ENCODE results near the gene NPEPL1. TPM values are rescaled to one million over a fixed set of nuclear protein-coding genes. Genes with fewer than 3 reads are reported as not detected.
"Not testable (repeated sequence)": the region's sequence is repeated elsewhere in the genome, so short reads cannot be mapped to it uniquely, and the experiment has no call there.

NPEPL1 gene, protein sequence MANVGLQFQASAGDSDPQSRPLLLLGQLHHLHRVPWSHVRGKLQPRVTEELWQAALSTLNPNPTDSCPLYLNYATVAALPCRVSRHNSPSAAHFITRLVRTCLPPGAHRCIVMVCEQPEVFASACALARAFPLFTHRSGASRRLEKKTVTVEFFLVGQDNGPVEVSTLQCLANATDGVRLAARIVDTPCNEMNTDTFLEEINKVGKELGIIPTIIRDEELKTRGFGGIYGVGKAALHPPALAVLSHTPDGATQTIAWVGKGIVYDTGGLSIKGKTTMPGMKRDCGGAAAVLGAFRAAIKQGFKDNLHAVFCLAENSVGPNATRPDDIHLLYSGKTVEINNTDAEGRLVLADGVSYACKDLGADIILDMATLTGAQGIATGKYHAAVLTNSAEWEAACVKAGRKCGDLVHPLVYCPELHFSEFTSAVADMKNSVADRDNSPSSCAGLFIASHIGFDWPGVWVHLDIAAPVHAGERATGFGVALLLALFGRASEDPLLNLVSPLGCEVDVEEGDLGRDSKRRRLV
- 10 to 100 TPM; 29.1 to 30.7 TPM for total RNA-seq

DNA sequence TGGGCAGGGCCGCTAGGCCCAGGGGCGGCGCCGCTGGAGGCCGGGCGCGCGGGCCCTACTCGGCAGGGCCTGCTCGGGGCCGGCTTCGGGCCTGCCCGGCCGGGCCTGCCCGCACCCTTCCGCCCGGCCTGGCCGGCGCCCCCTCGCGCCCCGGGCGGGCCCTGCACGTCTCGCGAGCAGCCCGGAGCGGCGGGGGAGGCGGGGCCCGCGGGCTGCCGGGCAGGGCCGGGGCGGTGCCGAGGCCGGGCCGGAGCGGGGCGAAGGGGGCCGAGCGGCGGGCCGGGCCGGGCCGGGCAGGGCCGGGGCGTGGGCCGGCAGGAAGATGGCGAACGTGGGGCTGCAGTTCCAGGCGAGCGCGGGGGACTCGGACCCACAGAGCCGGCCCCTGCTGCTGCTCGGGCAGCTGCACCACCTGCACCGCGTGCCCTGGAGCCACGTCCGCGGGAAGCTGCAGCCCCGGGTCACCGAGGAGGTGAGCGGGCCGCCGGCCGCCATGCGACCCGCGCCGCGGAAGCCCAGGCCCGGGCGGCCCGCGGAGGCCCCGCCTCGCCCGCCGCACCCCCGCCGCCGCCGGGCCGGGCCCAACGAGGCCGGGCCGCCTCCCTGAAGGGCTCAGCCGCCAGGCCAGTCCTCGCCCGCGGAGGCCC, at the start of gene NPEPL1:
TSS of gene NPEPL1 (plus strand) at position 222 of the 647 bp plus-strand sequence. CDS start at position 323, 101 bp downstream.
- Mint-ChIP-seq H3K4me1 (peaks cover 23% of the 10 kb centered on the region), H3K27me3 (no peaks in the 10 kb centered on the region), H3K27ac (peak within 1 kb of the TSS; percentile 56), H3K9me3 (no peaks in the 10 kb centered on the region), H3K36me3 (ENCODE audit: low read depth) (peaks cover 5% of the 10 kb centered on the region), H3K4me3 (peak within 1 kb of the TSS; percentile 76)
- POLR2A ChIA-PET = interaction anchor here (0.7 to 5.6 kb wide), 4 partner anchors 33 to 304 kb away, joined by 3 to 62 read pairs (median 4); partner anchors contain the start of genes STX16 and VAPB
- CTCF ChIA-PET = interaction anchor here (1.2 to 3.5 kb wide), 2 partner anchors 34 to 43 kb away, joined by 4 to 12 read pairs; no protein-coding TSS in a partner anchor
- peak; percentile 69 for DNase-seq

DNA sequence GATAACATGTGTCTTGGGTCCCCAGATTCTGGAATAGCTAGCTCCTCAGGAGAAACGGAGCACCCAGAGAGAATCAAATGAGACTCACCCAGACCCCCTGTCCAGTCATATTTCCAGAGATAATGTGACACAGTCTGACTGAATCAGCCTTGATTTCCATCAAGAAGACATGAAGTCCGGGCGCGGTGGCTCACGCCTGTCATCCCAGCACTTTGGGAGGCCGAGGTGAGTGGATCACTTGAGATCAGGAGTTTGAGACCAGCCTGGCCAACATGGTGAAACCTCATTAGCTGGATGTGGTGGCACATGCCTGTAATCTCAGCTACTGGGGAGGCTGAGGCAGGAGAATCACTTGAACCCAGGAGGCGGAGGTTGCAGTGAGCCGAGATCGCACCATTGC, 49.7 kb upstream of the NPEPL1 start:
- POLR2A ChIA-PET = interaction anchor here (0.6 to 1.0 kb wide), 2 partner anchors 8 to 388 kb away, joined by 3 to 4 read pairs; partner anchors contain the start of gene STX16
- H3K36me3 Mint-ChIP-seq (ENCODE audit: low read depth); H3K4me1 Mint-ChIP-seq; H3K27ac Mint-ChIP-seq; CTCF ChIA-PET; H3K4me3 Mint-ChIP-seq; H3K9me3 Mint-ChIP-seq; DNase-seq: not testable (repeated sequence)
- H3K27me3 Mint-ChIP-seq = peaks cover 22% of the 10 kb centered on the region

DNA sequence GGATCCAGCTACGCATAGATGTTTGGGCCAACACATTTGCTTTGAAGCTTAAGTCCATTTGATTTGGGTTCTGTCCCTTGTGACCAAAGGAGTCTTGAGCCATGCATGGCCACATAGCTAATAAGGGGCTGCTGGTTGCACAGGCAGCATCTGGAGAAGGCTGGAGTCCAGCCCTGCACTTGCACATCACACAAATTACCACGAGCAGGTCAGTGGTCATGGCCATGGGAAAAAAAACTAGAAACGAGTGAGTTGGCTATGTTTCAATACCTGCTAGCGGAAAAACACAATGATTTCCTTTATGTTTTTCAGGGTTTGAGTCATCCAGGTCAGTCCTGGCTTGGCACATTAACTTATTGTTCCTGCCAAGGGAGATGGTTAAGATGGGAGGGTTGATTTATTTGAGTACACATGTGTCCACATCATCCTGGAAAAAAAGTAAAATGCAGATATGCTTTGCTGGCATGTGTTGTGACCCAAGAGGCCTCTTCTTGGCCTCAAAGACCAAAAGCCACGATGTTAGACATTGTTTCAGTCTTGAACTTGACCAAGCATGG, 47.1 kb upstream of the NPEPL1 start:
- POLR2A ChIA-PET = interaction anchor here (0.9 kb wide), 1 partner anchor 12 kb away, joined by 3 read pairs; no protein-coding TSS in a partner anchor

DNA sequence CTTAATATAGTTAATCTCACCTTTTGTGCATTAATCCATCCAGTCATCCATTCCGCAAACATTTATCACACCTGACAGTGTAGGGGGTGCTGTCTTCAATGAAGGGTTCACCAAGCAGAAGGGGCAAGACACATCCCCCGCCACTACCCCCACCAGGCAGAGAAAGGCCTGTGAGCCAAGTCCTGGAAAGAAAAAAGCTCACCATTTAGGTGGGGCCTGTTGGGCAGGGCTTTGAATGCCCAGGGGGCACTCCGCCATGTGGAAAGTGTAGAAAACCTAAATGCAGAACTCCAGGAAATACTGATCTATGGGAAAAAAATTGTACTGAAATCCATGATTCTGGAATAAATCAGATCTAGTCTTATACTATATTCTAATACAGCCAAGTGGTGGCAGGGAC, 46.3 kb upstream of the NPEPL1 start:
- ChIA-PET POLR2A (interaction anchor here (1.4 kb wide), 1 partner anchor 386 kb away, joined by 4 read pairs; the partner anchor contains the start of gene ATP5F1E), CTCF (interaction anchor here (0.8 kb wide), 1 partner anchor 216 kb away, joined by 3 read pairs; no protein-coding TSS in a partner anchor)
- no peak overlapping the region for H3K27ac Mint-ChIP-seq
- peaks cover 7% of the 10 kb centered on the region for H3K27me3 Mint-ChIP-seq
- H3K4me1 Mint-ChIP-seq = peaks cover 5% of the 10 kb centered on the region
- no peaks in the 10 kb centered on the region for H3K9me3 Mint-ChIP-seq
- H3K4me3 Mint-ChIP-seq = no peak overlapping the region
- peaks cover 4% of the 10 kb centered on the region for H3K36me3 Mint-ChIP-seq (ENCODE audit: low read depth)
- DNase-seq = no peak

More for the DNA sequence above, 47.1 kb upstream of the NPEPL1 start:
- CTCF ChIA-PET = interaction anchor here (1.5 kb wide), 1 partner anchor 194 kb away, joined by 5 read pairs; no protein-coding TSS in a partner anchor
- H3K4me1 Mint-ChIP-seq = peaks cover 5% of the 10 kb centered on the region
- H3K27me3 Mint-ChIP-seq = peaks cover 7% of the 10 kb centered on the region
- no peak overlapping the region for H3K4me3 Mint-ChIP-seq
- no peaks in the 10 kb centered on the region for H3K9me3 Mint-ChIP-seq
- no peak for DNase-seq
- no peak overlapping the region for H3K27ac Mint-ChIP-seq
- H3K36me3 Mint-ChIP-seq (ENCODE audit: low read depth) = no peaks in the 10 kb centered on the region

DNA sequence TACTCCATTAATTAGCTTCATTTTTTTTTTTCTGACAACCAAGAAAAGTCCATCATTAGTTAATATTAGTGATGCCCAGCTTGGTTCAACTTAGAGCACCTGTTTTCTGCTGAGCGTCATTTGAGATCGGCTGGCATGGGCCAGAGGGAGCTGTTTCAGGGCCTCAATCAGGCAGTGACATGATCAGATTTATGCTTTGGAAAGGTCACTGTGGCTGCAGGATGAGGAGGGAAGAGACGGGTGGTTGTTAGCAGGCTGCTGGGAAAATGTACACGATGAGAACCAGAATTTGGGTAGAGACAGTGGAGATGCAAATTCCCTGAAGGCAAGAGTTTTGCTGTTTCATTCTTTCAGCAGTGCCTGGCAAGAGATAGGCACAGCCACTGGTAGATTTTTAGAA, 45.9 kb upstream of the NPEPL1 start:
- Mint-ChIP-seq H3K4me1 (peaks cover 5% of the 10 kb centered on the region), H3K27me3 (peaks cover 4% of the 10 kb centered on the region), H3K4me3 (no peak overlapping the region), H3K36me3 (ENCODE audit: low read depth) (peaks cover 8% of the 10 kb centered on the region), H3K9me3 (no peaks in the 10 kb centered on the region), H3K27ac (no peak overlapping the region)
- no peak for DNase-seq
- CTCF ChIA-PET = interaction anchor here (0.8 to 1.3 kb wide), 2 partner anchors 13 to 216 kb away, joined by 3 to 4 read pairs; no protein-coding TSS in a partner anchor
- POLR2A ChIA-PET = interaction anchor here (1.4 kb wide), 1 partner anchor 386 kb away, joined by 4 read pairs; the partner anchor contains the start of gene ATP5F1E

DNA sequence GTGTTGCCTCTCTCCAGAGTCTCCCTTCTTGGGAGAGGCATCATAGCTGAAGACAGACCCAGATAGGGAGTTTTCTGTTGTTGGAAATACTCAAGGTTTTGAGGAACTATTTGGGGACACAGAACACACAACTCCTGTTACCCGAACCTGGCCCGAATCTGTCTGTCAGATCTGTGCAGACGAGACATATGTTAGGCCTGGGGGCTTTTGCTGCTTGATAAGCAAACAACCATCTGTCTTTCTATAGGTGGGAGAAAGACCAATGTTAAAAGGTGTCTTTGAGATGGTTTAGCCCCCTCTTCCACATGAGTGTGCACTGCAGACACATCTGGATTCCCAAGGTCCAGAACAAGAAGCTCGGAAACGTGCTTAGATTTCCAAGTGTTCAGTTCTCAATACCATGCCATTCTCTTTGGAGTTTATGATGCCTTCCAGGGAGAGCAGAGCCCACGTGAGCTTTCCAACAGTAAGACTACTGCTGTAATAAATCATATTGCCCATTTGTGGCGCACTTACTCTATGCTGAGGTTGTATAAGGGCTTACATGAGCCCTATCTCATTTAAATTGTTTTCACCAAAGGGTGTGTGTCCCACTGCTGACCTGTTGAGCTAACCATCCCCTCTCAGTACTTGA, 45.3 kb upstream of the NPEPL1 start:
- DNase-seq = peak; percentile 16
- POLR2A ChIA-PET = interaction anchor here (1.4 kb wide), 1 partner anchor 385 kb away, joined by 4 read pairs; the partner anchor contains the start of gene ATP5F1E
- Mint-ChIP-seq H3K27ac (no peak overlapping the region), H3K4me1 (peaks cover 5% of the 10 kb centered on the region), H3K4me3 (no peak overlapping the region), H3K36me3 (ENCODE audit: low read depth) (peaks cover 13% of the 10 kb centered on the region), H3K9me3 (no peaks in the 10 kb centered on the region), H3K27me3 (peaks cover 1% of the 10 kb centered on the region)
- CTCF ChIA-PET = interaction anchor here (0.6 to 1.3 kb wide), 7 partner anchors 12 to 330 kb away, joined by 3 to 6 read pairs (median 3); no protein-coding TSS in a partner anchor

DNA sequence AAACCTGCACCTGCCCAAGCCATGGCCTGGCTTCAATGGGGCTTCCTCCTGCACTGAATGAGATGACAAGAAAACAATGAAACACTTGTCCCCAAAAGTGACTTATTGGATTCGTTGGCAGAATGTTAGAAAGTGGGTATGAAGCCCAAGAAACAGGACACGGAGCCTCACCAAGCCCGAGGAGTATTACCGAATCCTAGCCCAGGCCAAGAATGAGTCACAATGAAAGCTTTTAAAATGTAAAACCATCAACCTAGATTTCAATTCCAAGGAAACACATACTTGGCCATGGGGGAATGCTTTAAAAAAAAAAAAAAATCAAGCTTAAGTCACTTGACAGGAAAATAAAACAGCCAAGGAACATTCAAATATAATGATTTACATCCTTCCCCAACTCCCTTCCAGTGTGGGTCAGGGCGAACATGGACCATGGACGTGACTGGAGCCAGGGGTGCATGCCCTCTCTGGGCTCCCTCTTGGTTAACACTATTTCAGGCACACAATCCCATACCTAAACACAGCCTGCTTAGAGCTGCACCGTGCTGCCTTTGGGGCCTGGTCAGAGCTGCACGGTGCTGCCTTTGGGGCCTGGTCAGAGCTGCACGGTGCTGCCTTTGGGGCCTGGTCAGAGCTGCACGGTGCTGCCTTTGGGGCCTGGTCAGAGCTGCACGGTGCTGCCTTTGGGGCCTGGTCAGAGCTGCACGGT, 44.7 kb upstream of the NPEPL1 start:
- H3K4me1 Mint-ChIP-seq = peaks cover 5% of the 10 kb centered on the region
- CTCF ChIA-PET = interaction anchor here (1.0 to 1.3 kb wide), 4 partner anchors 12 to 204 kb away, joined by 3 to 6 read pairs (median 4); no protein-coding TSS in a partner anchor
- H3K4me3 Mint-ChIP-seq = no peak overlapping the region
- H3K9me3 Mint-ChIP-seq = no peaks in the 10 kb centered on the region
- no peak for DNase-seq
- POLR2A ChIA-PET = interaction anchor here (2.1 kb wide), 1 partner anchor 384 kb away, joined by 6 read pairs; the partner anchor contains the start of gene ATP5F1E
- no peaks in the 10 kb centered on the region for H3K27me3 Mint-ChIP-seq
- H3K27ac Mint-ChIP-seq = no peak overlapping the region
- H3K36me3 Mint-ChIP-seq (ENCODE audit: low read depth) = peaks cover 15% of the 10 kb centered on the region

DNA sequence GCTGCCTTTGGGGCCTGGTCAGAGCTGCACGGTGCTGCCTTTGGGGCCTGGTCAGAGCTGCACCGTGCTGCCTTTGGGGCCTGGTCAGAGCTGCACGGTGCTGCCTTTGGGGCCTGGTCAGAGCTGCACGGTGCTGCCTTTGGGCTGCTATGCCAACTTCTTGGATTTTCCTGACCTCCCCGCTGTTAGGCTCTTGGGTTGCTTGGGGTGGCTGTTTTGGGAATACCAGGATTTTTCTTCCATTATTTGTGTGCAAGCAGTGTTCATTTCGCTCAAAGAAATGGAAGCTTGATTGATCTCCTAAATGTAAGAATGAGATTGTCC, 44.1 kb upstream of the NPEPL1 start:
- not testable (repeated sequence) for H3K27me3 Mint-ChIP-seq, H3K9me3 Mint-ChIP-seq, H3K27ac Mint-ChIP-seq, DNase-seq, H3K4me1 Mint-ChIP-seq
- peaks cover 19% of the 10 kb centered on the region for H3K36me3 Mint-ChIP-seq (ENCODE audit: low read depth)
- POLR2A ChIA-PET = interaction anchor here (2.1 to 5.0 kb wide), 2 partner anchors 13 to 384 kb away, joined by 6 to 121 read pairs; partner anchors contain the start of gene ATP5F1E
- CTCF ChIA-PET = interaction anchor here (1.0 to 3.5 kb wide), 2 partner anchors 12 to 191 kb away, joined by 3 to 37 read pairs; no protein-coding TSS in a partner anchor
- H3K4me3 Mint-ChIP-seq = peak overlapping the region; percentile 66

DNA sequence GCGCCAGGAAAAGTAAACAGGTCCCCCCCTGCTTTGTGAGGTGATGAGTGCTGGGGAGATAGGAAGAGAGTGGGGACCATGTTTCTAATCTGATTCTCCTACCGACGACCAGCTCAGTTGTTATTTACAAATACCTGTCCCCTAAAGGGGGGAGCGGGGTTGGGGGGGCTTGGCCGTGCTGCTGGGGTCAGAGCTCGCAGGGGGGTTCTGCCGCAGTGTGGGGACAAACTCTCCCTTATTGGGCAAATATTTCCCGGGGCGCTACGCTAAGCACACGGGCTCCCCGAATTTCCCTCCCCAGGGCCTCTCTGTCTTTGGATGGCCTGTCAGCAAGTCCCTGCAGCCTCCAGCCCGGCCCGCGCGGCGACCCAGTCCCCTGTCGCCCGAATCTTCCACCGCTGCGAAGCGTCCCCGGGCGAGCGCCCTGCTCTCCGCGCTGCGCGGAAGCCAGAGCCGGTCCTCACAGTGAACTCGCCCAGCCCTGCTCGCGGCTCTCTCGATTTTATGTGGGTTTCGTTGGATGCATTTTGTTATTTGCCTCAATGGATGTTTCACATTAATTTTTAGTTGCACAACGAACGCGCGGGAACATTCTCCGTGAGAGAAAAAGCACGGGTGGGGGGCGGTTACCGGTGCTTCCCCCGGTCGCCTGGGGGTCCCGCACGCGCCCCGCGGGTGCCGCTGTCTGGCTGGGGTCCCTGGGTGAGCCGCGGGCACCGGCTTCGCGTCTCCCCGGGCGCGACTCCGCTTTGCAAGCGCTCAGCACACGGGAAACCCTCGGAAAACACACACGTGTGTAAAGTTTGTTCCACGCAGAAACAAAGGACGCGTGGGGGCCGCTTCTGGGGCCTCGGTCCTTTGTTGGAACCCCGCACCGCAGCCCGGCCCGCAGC, 43.1 kb upstream of the NPEPL1 start:
- Mint-ChIP-seq H3K27ac (peak overlapping the region; percentile 48), H3K36me3 (ENCODE audit: low read depth) (peaks cover 19% of the 10 kb centered on the region), H3K4me3 (peak overlapping the region; percentile 66), H3K4me1 (peaks cover 7% of the 10 kb centered on the region), H3K9me3 (no peaks in the 10 kb centered on the region), H3K27me3 (no peaks in the 10 kb centered on the region)
- ChIA-PET POLR2A (interaction anchor here (1.1 to 5.0 kb wide), 6 partner anchors 10 to 383 kb away, joined by 3 to 121 read pairs (median 6); partner anchors contain the start of genes ATP5F1E and NPEPL1), CTCF (interaction anchor here (0.5 to 3.5 kb wide), 5 partner anchors 11 to 214 kb away, joined by 3 to 37 read pairs (median 4); no protein-coding TSS in a partner anchor)
- peak; percentile 44 for DNase-seq

DNA sequence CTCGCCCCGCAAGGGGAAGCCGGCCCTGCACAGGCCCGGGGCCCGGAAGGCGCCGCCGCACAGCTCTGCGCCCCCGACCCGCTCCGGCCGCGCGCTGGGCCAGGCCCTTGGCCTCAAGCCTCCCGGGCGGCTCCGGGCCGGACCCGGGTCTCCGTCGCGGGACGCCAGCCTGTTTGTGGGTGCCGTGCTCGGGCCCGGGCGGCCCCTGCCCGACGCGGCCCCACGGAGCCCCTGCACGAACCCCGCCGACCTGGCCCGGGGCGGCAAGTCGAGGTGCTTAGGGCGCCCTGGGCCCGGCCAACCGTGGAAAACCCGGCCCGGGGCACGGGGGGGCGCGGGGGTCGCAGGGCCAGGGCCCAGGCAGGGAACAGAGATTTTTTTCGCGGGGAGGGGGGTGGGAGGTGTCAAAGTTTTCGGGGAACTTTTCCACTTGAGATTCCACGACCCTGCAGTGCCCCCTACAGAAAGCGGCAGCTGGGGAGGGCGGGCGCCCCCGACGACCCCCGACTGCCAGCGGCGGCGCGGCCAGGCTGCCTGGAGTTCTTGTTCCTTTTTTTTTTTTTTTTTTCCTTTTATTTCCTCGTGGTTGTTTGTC, 42.3 kb upstream of the NPEPL1 start:
- ChIA-PET POLR2A (interaction anchor here (0.6 to 5.0 kb wide), 28 partner anchors 8 to 1030 kb away, joined by 3 to 121 read pairs (median 6); partner anchors contain the start of genes ATP5F1E, GNAS, GNAS-AS1 and NELFCD), CTCF (interaction anchor here (0.5 to 3.5 kb wide), 18 partner anchors 10 to 806 kb away, joined by 3 to 37 read pairs (median 4); no protein-coding TSS in a partner anchor)
- Mint-ChIP-seq H3K27ac (peak overlapping the region; percentile 99), H3K9me3 (no peaks in the 10 kb centered on the region), H3K36me3 (ENCODE audit: low read depth) (peaks cover 21% of the 10 kb centered on the region), H3K4me1 (peaks cover 13% of the 10 kb centered on the region), H3K4me3 (peak overlapping the region; percentile 98), H3K27me3 (no peaks in the 10 kb centered on the region)
- peak; percentile 47 for DNase-seq
